ENCODE measurements around the gene ZNF714.
"Not testable (repeated sequence)": the region's sequence is repeated elsewhere in the genome, so short reads cannot be mapped to it uniquely, and the experiment has no call there.

Gene ZNF714

GRCh38 chr19:21133633-21134032 is 51.6 kb downstream of the ZNF714 start:
- no peak for DNase-seq

GRCh38 chr19:21134934-21135366 is 52.9 kb downstream of the ZNF714 start:
- DNase-seq, result no peak

- DNase-seq, result no peak
Measured at GRCh38 chr19:21135433-21135832, 53.4 kb downstream of the ZNF714 start.

GRCh38 chr19:21138130-21138529 is 56.1 kb downstream of the ZNF714 start:
- DNase-seq, result no peak

- not testable (repeated sequence) for DNase-seq
Measured at GRCh38 chr19:21141006-21141405, 59.0 kb downstream of the ZNF714 start.

GRCh38 chr19:21141787-21142464 is 59.9 kb downstream of the ZNF714 start, which contains the start of gene ZNF431:
Gene ZNF431 (plus strand): TSS chr19:21142040. CDS start chr19:21142184, 144 bp downstream.
- DNase-seq, result peak; percentile 92 to 94 (median 93)

GRCh38 chr19:21143428-21143827 is 61.4 kb downstream of the ZNF714 start:
- no peak for DNase-seq

GRCh38 chr19:21143854-21144253 is 61.9 kb downstream of the ZNF714 start:
- DNase-seq, result peak; percentile 19 to 41 (median 38)

GRCh38 chr19:21147540-21147939 is 65.5 kb downstream of the ZNF714 start:
- no peak for DNase-seq

- no peak for DNase-seq
Measured at GRCh38 chr19:21148681-21149080, 66.7 kb downstream of the ZNF714 start.

GRCh38 chr19:21149877-21150276 is 67.9 kb downstream of the ZNF714 start:
- no peak for DNase-seq

- DNase-seq, result no peak
Measured at GRCh38 chr19:21151460-21151859, 69.5 kb downstream of the ZNF714 start.

- no peak for DNase-seq
Measured at GRCh38 chr19:21158523-21159135, 76.6 kb downstream of the ZNF714 start.

- no peak for DNase-seq
Measured at GRCh38 chr19:21164541-21164940, 82.5 kb downstream of the ZNF714 start.

GRCh38 chr19:21166436-21166835 is 84.4 kb downstream of the ZNF714 start:
- DNase-seq, result no peak

All from suppressor macrophage treated with lipopolysaccharide for 1 hour (primary cell).